Measurements from ENCODE around the gene ARL5C. TPM values are rescaled to one million over a fixed set of nuclear protein-coding genes. Genes with fewer than 3 reads are reported as not detected.

ARL5C gene
- total and polyA plus RNA-seq, 4 donors: not detected

GRCh38 chr17:39204245-39204644, 38.3 kb upstream of the ARL5C start (continued):
- TF ChIP-seq ZBTB33 (IDR thresholded peaks at IDR 0.05) (no peak), TAF1 (conservative IDR thresholded peaks at IDR 0.05) (no peak)

GRCh38 chr17:39200957-39201510, 35.1 kb upstream of the ARL5C start:
- no peaks in the 10 kb centered on the region for H3K27me3 ChIP-seq (ENCODE audit: control insufficient read depth in 4 of 4, insufficient read depth in 4 of 4, low read length in 3 of 4)
- TF ChIP-seq NR2F2 (IDR thresholded peaks at IDR 0.05): no peak
- no peak for TF ChIP-seq HNF4A (conservative IDR thresholded peaks at IDR 0.05)
- no peak for TF ChIP-seq EGR1 (IDR thresholded peaks at IDR 0.05; ENCODE audit: low read depth in 2 of 2)
- no peak for TF ChIP-seq FOXA2 (IDR thresholded peaks at IDR 0.05)
- no peak for TF ChIP-seq HNF4G (IDR thresholded peaks at IDR 0.05)
- TF ChIP-seq ZBTB33 (IDR thresholded peaks at IDR 0.05): no peak
- TF ChIP-seq FOXA1 (IDR thresholded peaks at IDR 0.05): no peak
- no peak for TF ChIP-seq YY1 (IDR thresholded peaks at IDR 0.05)
- TF ChIP-seq ATF3 (IDR thresholded peaks at IDR 0.05): no peak
- TF ChIP-seq CTCF (IDR thresholded peaks at IDR 0.05; ENCODE audit: low read depth, low read length, missing input control): no peak
- no peak for TF ChIP-seq RAD21 (IDR thresholded peaks at IDR 0.05)
- TF ChIP-seq SP1 (IDR thresholded peaks at IDR 0.05): no peak
- no peak for TF ChIP-seq TAF1 (conservative IDR thresholded peaks at IDR 0.05)
- TF ChIP-seq GABPA (IDR thresholded peaks at IDR 0.05 in 1 of 2, conservative IDR thresholded peaks at IDR 0.05 in 1 of 2): no peak
- no peak for TF ChIP-seq REST (IDR thresholded peaks at IDR 0.05)
- no peak for TF ChIP-seq JUND (IDR thresholded peaks at IDR 0.05)
- TF ChIP-seq MAX (IDR thresholded peaks at IDR 0.05): no peak
- DNase-seq (ENCODE audit: low spot score): no peak
- H3K9me3 ChIP-seq (ENCODE audit: control insufficient read depth in 4 of 4, low read length in 3 of 4): no peaks in the 10 kb centered on the region
- H3K4me1 ChIP-seq (ENCODE audit: control insufficient read depth in 4 of 4, insufficient read depth in 4 of 4, low read length in 3 of 4): peaks cover 7 to 22% (median 15%) of the 10 kb centered on the region in 4 donors
- peak overlapping the region; percentile 94 to 99 for H3K27ac ChIP-seq (ENCODE audit: low read depth in 1 of 2, low read length in 2 of 2)
- peaks cover 15 to 37% (median 31%) of the 10 kb centered on the region in 4 donors for H3K36me3 ChIP-seq (ENCODE audit: control insufficient read depth in 4 of 4, insufficient read depth in 3 of 4, low read depth in 1 of 4, low read length in 3 of 4)
- H3K9ac ChIP-seq (ENCODE audit: low read depth in 1 of 2, low read length in 2 of 2): peak overlapping the region; percentile 96 to 99
- whole genome bisulfite sequencing: 51% methylated on average over 11 of the region's 11 CpGs
- H3K4me3 ChIP-seq (ENCODE audit: low read depth in 1 of 3, low read length in 3 of 3): peak overlapping the region; percentile 85 to 89 (median 87)

Data from liver (tissue), 9 donors.